Neutrophil (primary cell): Measurements from ENCODE around the gene LMOD1.

Source experiments
- H3K27ac ChIP-seq: fragments of 200-600 bp; sonication (generic); 2 replicates; pipeline ENCODE4 v1.5.1; 2016; ENCODE audit warnings: mild to moderate bottlenecking, moderate library complexity
- H3K27me3 ChIP-seq: fragments of 200-600 bp; sonication (generic); 2 replicates; pipeline ENCODE4 v1.6.0; 2016; ENCODE audit warnings: mild to moderate bottlenecking
- H3K36me3 ChIP-seq: fragments of 200-600 bp; sonication (generic); 2 replicates; pipeline ENCODE4 v1.5.1; 2017
- H3K4me1 ChIP-seq, 2 experiments: fragments of 200-600 bp in 1 of 2; sonication (generic) in 1 of 2; 1 replicate in 1 of 2; 2 replicates in 1 of 2; pipeline versions ENCODE4 v1.5.1 to v1.6.1; 2013 to 2016; ENCODE audit warnings: low read depth in 1 of 2, low read length in 1 of 2, mild to moderate bottlenecking in 1 of 2, moderate library complexity in 1 of 2; ENCODE audit not compliant: control insufficient read depth in 1 of 2, insufficient read depth in 1 of 2
- H3K4me3 ChIP-seq, 2 experiments: fragments of 200-600 bp in 1 of 2; sonication (generic) in 1 of 2; 1 replicate in 1 of 2; 2 replicates in 1 of 2; pipeline ENCODE4 v1.5.1; 2013 to 2016; ENCODE audit warnings: low read depth in 1 of 2, low read length in 1 of 2, mild to moderate bottlenecking in 1 of 2, moderate library complexity in 1 of 2
- H3K9me3 ChIP-seq: fragments of 200-600 bp; sonication (generic); 2 replicates; pipeline ENCODE4 v1.5.1; 2016
- CTCF ChIP-seq: fragments of 200-600 bp; sonication (generic); IDR thresholded peaks from 2 replicates; pipeline ENCODE4 v1.5.1; 2016; ENCODE audit warnings: antibody characterized with exemption

The LMOD1 gene

DNA sequence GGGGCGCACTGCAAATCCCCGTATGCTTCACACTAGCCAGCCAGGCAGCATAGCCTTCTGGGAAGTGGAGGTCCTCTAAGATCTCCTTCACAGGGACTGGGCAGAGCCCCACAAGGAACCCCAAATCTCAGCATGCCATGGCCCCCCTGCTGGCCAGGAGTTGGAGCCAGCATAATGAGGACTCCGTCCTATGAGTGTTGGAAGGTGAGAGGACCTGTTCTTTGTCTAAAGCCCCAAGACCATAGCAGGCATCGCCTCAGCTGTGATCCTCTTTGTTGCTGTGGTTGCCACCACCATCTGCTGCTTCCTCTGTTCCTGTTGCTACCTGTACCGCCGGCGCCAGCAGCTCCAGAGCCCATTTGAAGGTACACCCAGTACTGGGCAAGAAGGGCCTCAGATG is 56.1 kb downstream of the LMOD1 start:
- Histone ChIP-seq H3K27ac (no peak overlapping the region), H3K4me1 (peaks cover 3 to 7% of the 10 kb centered on the region in 2 experiments), H3K27me3 (peaks cover 75% of the 10 kb centered on the region), H3K4me3 (no peak overlapping the region), H3K9me3 (no peaks in the 10 kb centered on the region), H3K36me3 (no peaks in the 10 kb centered on the region)
- TF ChIP-seq CTCF, result no peak

GRCh38 chr1:201889090-201889968 is 57.0 kb downstream of the LMOD1 start:
- H3K36me3 ChIP-seq, result no peaks in the 10 kb centered on the region

GRCh38 chr1:201888282-201889089 is 57.9 kb downstream of the LMOD1 start, which contains the start of gene SHISA4:
Gene SHISA4 (plus strand): TSS chr1:201888898. CDS start chr1:201888995, 97 bp downstream.
- H3K4me3 ChIP-seq, result peak within 1 kb of the TSS; percentile 49 to 55
- H3K27me3 ChIP-seq, result peaks cover 81% of the 10 kb centered on the region
- no peaks in the 10 kb centered on the region for H3K36me3 ChIP-seq
- peaks cover 13 to 16% of the 10 kb centered on the region in 2 experiments for H3K4me1 ChIP-seq
- H3K27ac ChIP-seq, result no peak within 1 kb of the TSS
- H3K9me3 ChIP-seq, result no peaks in the 10 kb centered on the region
- TF ChIP-seq CTCF, result no peak

More at GRCh38 chr1:201889090-201889968, 57.0 kb downstream of the LMOD1 start:
- Histone ChIP-seq H3K4me3 (peak overlapping the region; percentile 49 to 55), H3K9me3 (no peaks in the 10 kb centered on the region), H3K27me3 (peaks cover 80% of the 10 kb centered on the region), H3K27ac (no peak overlapping the region), H3K4me1 (peaks cover 4 to 8% of the 10 kb centered on the region in 2 experiments)
- no peak for TF ChIP-seq CTCF

DNA sequence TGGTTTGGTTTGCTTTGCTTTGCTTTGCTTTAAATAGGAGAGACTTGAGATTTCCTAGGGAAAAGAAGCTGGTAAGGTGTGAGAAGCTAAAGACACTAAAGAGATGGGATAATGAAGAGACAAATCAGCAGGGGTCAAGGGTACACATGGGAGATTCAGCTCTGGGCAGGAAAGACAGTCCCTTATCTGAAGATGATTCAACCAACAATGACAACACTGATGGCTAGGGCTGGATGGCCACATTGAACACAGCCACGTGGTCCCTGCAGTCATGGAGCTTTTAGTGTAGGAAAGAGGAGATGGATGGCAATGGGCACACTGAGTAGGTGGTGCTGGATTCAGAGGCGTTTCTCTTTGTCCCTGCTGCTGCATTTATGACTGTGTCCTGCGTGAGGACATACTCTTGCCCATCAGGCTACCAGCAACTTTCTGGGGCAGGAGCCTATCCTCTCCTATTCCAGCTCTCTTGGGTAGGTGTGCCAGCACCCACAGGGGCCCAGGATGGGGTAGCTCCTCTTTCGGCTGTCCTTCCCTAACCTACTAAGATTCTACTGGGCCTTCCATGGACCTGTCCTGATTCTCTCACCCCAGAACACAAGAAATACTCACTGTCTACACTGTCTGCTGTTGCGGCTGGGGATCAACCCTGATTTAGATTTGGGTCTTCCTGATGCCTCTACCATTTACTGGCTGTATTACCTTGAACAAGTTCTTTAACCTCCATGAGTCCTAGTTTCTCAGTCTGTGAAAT is 59.1 kb downstream of the LMOD1 start:
- TF ChIP-seq CTCF, result no peak
- peaks cover 77% of the 10 kb centered on the region for H3K27me3 ChIP-seq
- peaks cover 25 to 28% of the 10 kb centered on the region in 2 experiments for H3K4me1 ChIP-seq
- no peak overlapping the region for H3K4me3 ChIP-seq
- H3K36me3 ChIP-seq, result no peaks in the 10 kb centered on the region
- H3K27ac ChIP-seq, result no peak overlapping the region
- no peaks in the 10 kb centered on the region for H3K9me3 ChIP-seq
